GM18517 (cell line): ENCODE data around the gene CCDC89.
"Not testable (repeated sequence)": the region's sequence is repeated elsewhere in the genome, so short reads cannot be mapped to it uniquely, and the experiment has no call there.

Source experiments
- ATAC-seq: cut with Tn5 transposase; IDR thresholded peaks from one replicate; pipeline ENCODE4 v1.9.1; 2021; ENCODE audit warnings: mild to moderate bottlenecking, moderate library complexity; ENCODE audit not compliant: unreplicated experiment

The CCDC89 gene

GRCh38 chr11:85694385-85694980 lies 8.5 kb upstream of the CCDC89 start:
- ATAC-seq, result peak; percentile 62

GRCh38 chr11:85685125-85685819 lies 723 bp downstream of the CCDC89 start:
- no peak for ATAC-seq

GRCh38 chr11:85682330-85683305 lies 3.4 kb downstream of the CCDC89 start:
- ATAC-seq, result peak; percentile 83

GRCh38 chr11:85680897-85681296 lies 5.1 kb downstream of the CCDC89 start:
- ATAC-seq, result no peak

GRCh38 chr11:85679576-85679975 lies 6.4 kb downstream of the CCDC89 start:
- ATAC-seq, result no peak

- no peak for ATAC-seq
These were observed 12.6 kb downstream of the CCDC89 start for GRCh38 chr11:85673393-85673792.

- no peak for ATAC-seq
These were observed 13.7 kb downstream of the CCDC89 start for GRCh38 chr11:85672105-85672902.

- ATAC-seq, result not testable (repeated sequence)
These were observed 14.9 kb downstream of the CCDC89 start for GRCh38 chr11:85670949-85671663.

- no peak for ATAC-seq
These were observed 17.8 kb downstream of the CCDC89 start for GRCh38 chr11:85668157-85668556.

GRCh38 chr11:85666687-85667086 lies 19.3 kb downstream of the CCDC89 start:
- no peak for ATAC-seq

- ATAC-seq, result no peak
These were observed 20.3 kb downstream of the CCDC89 start for GRCh38 chr11:85665733-85666132.

- ATAC-seq, result peak; percentile 87
These were observed 21.1 kb downstream of the CCDC89 start, which contains the start of gene CREBZF for GRCh38 chr11:85664615-85665481. Gene CREBZF, minus strand, starts transcription at chr11:85665129. Its CDS starts 254 bp downstream, at chr11:85664875.

- ATAC-seq, result peak; percentile 63
These were observed 22.0 kb downstream of the CCDC89 start for GRCh38 chr11:85663753-85664614.

GRCh38 chr11:85663080-85663752 lies 22.8 kb downstream of the CCDC89 start:
- ATAC-seq, result no peak

- no peak for ATAC-seq
These were observed 23.9 kb downstream of the CCDC89 start for GRCh38 chr11:85661972-85662664.

- ATAC-seq, result no peak
These were observed 27.8 kb downstream of the CCDC89 start for GRCh38 chr11:85658180-85658579.

- ATAC-seq, result no peak
These were observed 29.2 kb downstream of the CCDC89 start for GRCh38 chr11:85656777-85657176.
